ENCODE data around the gene ATP6V1B1.

GRCh38 chr2:70903641-70904340 lies 31.9 kb upstream of the ATP6V1B1 start:
- TF ChIP-seq POLR2A (IDR thresholded peaks at IDR 0.05) (no peak), CTCF (IDR thresholded peaks at IDR 0.05) (no peak), POLR2AphosphoS5 (IDR thresholded peaks at IDR 0.05) (no peak)

Measured in sigmoid colon (tissue), 4 donors.